ENCODE measurements around the gene SLC6A3. TPM values are rescaled to one million over a fixed set of nuclear protein-coding genes. Genes with fewer than 3 reads are reported as not detected.

The SLC6A3 gene
- total and polyA plus RNA-seq, 3 donors from 2014 or later: 0.55 to 1.5 (median 0.83) TPM

DNA sequence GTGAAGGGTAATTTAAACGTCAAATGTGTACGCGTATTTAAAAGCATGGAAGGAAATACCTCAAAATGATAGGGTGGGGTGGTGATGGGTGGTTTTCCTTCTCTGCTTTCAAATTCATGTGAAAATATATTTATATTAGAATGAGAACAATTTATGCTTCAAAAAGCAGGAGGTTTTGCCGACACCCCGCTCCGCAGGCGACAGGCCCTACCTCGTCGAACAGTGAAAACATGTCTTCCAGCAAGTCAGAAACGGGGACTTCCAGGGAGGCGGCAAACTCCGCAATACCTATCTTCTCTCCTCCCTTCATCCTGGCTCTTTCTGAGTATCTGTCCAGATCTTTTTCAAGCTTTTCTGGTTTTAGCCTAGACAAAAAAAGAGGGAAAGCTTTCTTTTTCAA, 28.5 kb upstream of the SLC6A3 start:
- no peaks in the 10 kb centered on the region for H3K36me3 ChIP-seq (ENCODE audit: low read depth, missing control alignments)
- no peak for DNase-seq

GRCh38 chr5:1472964-1473628, 27.9 kb upstream of the SLC6A3 start:
- 93 to 95% methylated on average over 20 to 23 of the region's 23 CpGs for WGBS, 2 donors
- Histone ChIP-seq H3K36me3 (ENCODE audit: low read depth, missing control alignments) (no peaks in the 10 kb centered on the region), H3K9me3 (no peaks in the 10 kb centered on the region), H3K4me3 (no peak overlapping the region), H3K4me1 (no peaks in the 10 kb centered on the region), H3K27ac (no peak overlapping the region), H3K27me3 (no peaks in the 10 kb centered on the region)
- TF ChIP-seq POLR2A (IDR thresholded peaks at IDR 0.05) (no peak), CTCF (IDR thresholded peaks at IDR 0.05) (no peak)
- no peak for DNase-seq
- intact Hi-C loops (cut with DNase I; ENCODE audit: low total_unique reads): no loop called here

More for the DNA sequence above, 28.5 kb upstream of the SLC6A3 start:
- no peaks in the 10 kb centered on the region for H3K27me3 ChIP-seq
- no peaks in the 10 kb centered on the region for H3K9me3 ChIP-seq
- 91 to 94% methylated on average over 12 of the region's 12 CpGs for WGBS, 2 donors
- H3K4me1 ChIP-seq: no peaks in the 10 kb centered on the region
- intact Hi-C loops (cut with DNase I; ENCODE audit: low total_unique reads): no loop called here
- TF ChIP-seq POLR2A (IDR thresholded peaks at IDR 0.05): no peak
- TF ChIP-seq CTCF (IDR thresholded peaks at IDR 0.05): no peak
- H3K4me3 ChIP-seq: no peak overlapping the region
- H3K27ac ChIP-seq: no peak overlapping the region

DNA sequence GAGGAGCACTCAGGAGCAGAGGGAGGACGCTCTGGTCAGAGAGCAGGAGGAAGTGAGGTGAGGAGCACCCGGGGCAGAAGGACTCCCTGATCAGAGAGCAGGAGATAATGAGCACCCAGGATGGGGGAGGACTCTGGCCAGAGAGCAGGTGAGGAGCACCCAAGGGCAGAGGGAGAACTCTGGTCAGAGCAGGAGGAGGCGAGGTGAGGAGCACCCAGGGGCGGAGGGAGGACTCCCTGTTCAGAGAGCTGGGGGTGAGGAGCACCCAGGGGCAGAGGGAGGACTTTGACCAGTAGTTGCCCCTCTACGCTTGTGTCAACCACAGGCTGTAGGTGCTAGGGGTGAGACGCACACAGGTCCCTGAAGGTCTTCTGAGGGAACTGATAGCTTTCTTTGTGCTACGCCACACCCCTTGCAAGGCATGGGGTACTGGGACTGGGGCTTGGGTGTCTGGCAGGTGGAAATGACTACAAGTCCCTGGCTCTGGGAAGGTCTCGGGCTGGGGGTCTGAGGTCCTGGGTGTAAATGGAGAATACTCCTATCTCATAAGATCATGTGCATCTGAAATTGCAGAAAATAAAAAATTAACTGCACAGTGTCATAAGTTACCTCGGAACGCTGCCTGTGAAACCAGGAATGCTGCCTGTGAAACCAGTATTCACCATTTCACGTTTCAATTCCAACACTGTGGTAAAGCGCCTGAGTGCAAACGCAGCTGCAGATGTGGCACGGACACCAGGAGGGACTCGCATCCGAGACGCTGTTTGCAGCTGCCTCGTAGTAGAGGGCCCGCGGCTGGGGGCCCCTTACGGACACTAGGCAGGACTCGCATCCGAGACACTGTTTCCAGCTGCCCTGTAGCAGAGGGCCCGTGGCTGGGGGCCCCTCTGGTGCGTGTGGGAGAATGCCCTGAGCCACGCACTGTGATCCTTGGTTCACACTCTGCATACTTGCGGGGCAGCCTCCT, 27.0 kb upstream of the SLC6A3 start:
- TF ChIP-seq POLR2A (IDR thresholded peaks at IDR 0.05) (no peak), CTCF (IDR thresholded peaks at IDR 0.05) (no peak)
- 95 to 96% methylated on average over 25 to 27 of the region's 27 CpGs for WGBS, 2 donors
- Histone ChIP-seq H3K27ac (no peak overlapping the region), H3K4me1 (no peaks in the 10 kb centered on the region), H3K36me3 (ENCODE audit: low read depth, missing control alignments) (no peaks in the 10 kb centered on the region), H3K4me3 (no peak overlapping the region), H3K9me3 (no peaks in the 10 kb centered on the region), H3K27me3 (no peaks in the 10 kb centered on the region)
- intact Hi-C loops (cut with DNase I; ENCODE audit: low total_unique reads): no loop called here
- DNase-seq: no peak

GRCh38 chr5:1471240-1471853, 26.1 kb upstream of the SLC6A3 start:
- 83 to 90% methylated on average over 8 of the region's 8 CpGs for WGBS, 2 donors
- Histone ChIP-seq H3K27me3 (no peaks in the 10 kb centered on the region), H3K4me1 (no peaks in the 10 kb centered on the region), H3K9me3 (no peaks in the 10 kb centered on the region), H3K4me3 (no peak overlapping the region), H3K36me3 (ENCODE audit: low read depth, missing control alignments) (no peaks in the 10 kb centered on the region), H3K27ac (no peak overlapping the region)
- intact Hi-C loops (cut with DNase I; ENCODE audit: low total_unique reads): no loop called here
- TF ChIP-seq CTCF (IDR thresholded peaks at IDR 0.05): no peak
- no peak for TF ChIP-seq POLR2A (IDR thresholded peaks at IDR 0.05)
- DNase-seq: no peak

All from testis (tissue), 3 donors.